Measurements from ENCODE around the gene KRTAP12-3.
"Not testable (repeated sequence)": the region's sequence is repeated elsewhere in the genome, so short reads cannot be mapped to it uniquely, and the experiment has no call there.

The KRTAP12-3 gene

DNA sequence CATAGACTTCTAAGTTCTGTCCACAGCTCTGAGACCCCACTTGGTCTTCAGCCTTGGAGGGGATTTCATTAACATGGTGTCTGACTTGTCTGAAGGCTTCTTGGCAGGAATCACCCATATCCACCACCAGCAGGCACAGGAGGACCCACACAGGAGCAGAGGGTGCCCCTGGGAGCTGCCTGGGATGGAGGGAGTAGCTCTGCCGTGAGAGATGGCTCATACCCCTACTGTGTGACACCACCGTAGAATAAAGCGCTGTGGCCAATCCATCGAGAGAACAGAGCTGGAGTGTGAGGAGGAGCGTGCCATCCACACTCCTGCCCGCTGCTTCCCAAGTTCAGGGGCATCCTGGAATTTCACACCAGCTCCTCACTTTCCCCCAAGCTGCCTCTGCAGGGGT is 27.3 kb downstream of the KRTAP12-3 start:
- DNase-seq (ENCODE audit: low read depth), result not testable (repeated sequence)

DNA sequence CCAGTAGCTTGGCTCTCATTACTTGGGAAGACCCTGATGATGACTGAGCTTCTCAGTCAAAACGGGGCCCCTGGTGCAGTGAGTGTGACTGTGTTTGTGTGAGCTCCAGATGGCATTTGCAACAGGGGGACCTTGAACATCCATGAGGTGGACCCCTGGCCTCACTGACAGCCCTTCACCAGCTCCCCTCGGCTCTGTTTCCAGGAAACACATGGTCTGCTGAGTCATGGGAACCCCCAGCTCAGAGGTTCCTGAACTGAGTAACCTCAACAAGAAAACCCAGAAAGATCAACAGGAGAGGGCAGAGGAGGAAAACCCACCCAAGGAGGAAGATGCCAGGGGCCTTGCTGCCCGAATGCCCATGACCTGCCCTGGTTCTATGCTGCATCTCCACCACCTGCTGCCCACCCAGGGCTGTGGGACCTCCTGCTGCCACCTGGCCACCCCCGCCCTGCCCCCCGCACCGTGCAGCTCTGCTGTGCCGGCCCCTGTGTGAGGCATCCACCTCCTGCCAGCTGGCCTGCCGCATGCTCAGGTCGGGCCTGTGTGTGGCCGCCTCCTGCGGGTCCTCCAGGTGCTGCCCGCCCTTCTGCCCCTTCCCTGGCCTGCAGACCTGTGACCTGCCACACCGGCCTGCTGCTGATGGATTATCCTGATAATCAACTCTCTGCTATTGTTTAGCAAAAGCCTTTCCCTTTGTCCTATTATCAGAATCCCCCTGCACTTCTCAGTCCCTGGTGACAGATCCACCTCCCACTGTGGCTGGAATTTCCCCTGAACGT is 28.5 kb downstream of the KRTAP12-3 start:
- no peak for DNase-seq (ENCODE audit: low read depth)

DNA sequence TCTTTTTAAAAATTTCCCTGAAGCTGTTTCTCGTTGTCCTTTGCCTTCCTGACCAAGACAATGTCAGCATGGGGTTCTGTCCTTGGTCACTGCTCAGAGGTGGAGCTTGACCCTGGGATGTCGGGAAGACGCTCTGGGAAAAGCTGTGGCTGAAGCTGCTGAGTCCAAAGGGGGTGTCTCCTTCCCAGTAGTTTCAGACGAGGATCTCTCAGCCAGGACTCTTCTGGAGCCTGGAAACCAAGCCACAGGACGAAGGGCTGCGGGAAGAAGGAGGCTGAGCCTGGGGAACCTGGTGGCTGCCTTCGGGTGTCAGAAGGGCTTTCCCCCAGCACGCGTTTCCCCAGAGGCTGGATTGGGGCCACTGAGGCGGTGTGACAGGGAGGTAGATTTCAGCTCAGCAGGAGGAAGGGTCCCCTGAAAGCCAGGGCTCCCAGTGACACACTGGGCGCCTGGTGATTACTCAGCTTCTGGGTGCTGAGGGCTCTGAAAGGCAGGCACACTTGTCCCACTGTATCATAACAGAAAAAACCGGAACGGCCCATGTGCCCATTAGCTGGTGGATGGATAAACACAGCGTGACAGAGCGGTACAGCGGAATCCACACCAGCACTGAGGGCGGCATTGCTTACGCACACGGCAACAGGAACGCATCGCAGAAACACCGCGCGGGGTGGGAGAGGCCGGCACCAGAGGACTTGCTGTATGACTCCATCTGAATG is 29.3 kb downstream of the KRTAP12-3 start:
- DNase-seq (ENCODE audit: low read depth), result no peak

DNA sequence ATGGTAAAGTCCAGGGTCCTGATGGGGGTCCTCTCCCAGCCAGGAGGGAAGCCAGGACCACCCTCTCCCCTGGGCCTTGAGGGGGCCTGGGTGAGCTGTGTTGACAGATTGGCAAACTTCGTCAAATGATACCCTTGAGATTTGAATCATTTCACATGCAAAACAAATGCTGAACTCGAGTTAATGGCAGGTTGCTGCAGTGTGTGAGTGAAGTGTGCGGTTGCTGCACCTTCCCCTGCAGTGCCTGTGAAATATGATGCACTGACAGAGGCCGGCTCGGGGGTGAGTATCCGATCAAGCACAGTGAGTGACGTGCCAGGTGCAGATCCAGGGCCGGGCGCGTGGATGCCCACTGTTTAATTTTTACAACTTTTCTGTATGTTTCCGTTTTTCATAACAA is 29.9 kb downstream of the KRTAP12-3 start:
- DNase-seq (ENCODE audit: low read depth), result no peak

DNA sequence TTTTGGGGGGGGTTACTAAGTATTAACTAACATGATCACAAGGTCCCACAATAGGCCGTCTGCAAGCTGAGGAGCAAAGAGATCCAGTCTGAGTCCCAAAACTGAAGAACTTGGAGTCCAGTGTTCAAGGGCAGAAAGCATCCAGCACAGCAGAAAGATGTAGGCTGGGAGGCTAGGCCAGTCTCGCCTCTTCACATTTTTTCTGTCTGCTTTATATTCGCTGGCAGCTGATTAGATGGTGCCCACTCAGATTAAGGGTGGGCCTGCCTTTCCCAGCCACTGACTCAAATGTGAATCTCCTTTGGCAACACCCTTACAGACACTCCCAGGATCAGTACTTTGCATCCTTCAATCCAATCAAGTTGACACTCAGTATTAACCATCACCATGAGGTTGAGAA is 32.0 kb downstream of the KRTAP12-3 start:
- not testable (repeated sequence) for DNase-seq (ENCODE audit: low read depth)

DNA sequence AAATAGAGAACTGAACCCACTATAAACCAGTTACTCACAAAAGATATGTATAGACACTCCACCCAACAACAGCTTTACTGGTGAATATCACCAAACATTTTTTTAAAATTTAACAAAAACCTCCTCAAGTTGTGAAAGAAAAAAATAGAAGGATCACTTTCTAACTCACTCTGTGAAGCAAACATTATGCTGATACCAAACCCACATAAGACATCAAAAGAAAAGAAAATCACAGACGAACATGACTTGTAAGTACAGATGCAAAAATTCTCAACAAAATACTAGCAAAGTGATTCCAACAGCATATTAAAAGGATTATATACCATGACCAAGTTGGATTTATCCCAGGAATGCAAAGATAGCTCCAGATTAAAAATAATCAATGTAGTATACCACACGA is 34.0 kb downstream of the KRTAP12-3 start:
- DNase-seq (ENCODE audit: low read depth), result no peak

DNA sequence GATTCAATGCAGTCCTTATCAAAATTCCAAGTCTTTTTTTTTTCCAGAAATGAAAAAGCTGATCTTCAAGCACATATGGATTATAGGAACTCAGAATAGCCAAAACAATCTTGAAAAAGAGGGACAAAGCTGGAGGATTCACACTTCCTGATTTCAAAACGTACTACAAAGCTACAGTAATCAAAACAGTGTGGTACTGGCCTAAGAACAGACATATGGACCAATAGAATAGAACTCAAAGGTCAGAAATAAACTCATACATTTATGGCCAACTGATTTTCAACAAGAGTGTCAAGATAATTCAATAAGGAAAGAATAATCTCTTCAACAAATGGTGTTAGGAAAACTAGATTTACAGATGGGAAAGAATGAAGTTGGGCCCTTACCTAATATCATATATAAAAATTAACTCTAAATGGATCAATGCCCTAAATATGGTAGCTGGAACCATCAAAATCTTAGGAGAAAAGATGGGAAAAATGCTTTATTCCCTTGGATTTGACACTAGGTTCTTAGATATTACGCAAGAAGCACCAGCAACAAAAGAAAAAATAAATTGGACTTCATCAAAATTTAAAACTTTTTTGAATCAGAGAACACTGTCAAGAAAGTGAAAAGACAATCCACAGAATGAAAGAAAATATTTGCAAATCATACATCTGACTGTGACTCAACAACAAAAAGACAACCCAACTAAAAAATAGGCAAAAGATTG is 35.2 kb downstream of the KRTAP12-3 start:
- no peak for DNase-seq (ENCODE audit: low read depth)

DNA sequence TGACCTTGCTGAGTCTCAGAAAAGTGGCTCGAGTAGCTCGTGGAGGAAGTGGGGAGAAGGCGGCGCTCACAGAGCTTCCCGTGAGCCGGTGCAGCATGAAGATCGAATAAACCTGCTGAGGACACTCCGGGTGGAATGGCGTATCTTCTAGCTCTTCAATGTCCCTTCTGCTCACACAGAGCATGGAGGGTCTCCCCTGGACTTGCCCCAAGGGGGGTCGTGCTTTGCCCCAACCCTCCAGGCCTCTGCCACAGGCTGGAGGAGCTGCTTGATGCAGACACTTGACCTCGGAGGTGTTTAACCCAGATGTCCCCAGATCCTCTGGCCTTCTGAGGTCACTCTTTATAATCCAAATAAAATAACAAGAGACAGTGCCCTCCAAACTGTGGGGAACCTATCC is 37.0 kb downstream of the KRTAP12-3 start:
- no peak for DNase-seq (ENCODE audit: low read depth)

DNA sequence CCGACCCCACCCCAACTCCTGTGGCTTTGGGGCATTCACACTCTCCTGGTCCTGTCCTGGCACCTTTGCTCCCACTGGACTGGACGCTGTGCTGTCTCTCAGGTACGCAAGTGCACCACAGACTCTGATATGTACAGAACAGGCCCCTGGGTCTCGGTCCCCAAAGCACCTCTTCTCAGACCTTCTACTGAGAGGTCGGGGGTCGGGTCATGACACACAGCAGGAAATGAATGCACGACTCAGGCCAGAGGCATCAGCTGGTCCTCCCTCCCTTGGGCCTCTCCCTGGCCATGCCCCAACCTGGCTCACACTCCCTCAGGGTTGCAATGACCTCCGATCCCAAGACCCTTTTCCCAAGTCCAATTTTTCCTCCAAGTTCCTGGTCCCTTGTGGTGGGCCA is 37.5 kb downstream of the KRTAP12-3 start:
- no peak for DNase-seq (ENCODE audit: low read depth)

DNA sequence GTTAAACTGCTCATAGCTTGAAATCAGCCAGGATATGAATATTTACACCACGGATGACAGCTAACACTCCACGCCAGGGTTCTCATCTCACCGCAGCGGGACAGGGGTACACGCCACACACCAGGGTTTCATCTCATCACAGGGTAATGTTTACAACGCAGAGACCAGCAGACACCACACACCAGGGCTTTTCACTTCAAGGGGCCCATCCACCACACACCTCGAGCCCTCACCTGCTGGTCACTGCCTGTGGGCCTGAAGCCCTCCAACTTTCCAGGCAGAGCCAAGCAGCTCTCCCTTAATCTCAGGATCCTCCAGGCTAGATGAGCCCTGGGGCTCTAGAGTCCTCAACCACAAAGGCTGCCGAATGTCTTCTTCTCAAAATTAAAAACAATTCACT is 37.9 kb downstream of the KRTAP12-3 start:
- DNase-seq (ENCODE audit: low read depth), result no peak

DNA sequence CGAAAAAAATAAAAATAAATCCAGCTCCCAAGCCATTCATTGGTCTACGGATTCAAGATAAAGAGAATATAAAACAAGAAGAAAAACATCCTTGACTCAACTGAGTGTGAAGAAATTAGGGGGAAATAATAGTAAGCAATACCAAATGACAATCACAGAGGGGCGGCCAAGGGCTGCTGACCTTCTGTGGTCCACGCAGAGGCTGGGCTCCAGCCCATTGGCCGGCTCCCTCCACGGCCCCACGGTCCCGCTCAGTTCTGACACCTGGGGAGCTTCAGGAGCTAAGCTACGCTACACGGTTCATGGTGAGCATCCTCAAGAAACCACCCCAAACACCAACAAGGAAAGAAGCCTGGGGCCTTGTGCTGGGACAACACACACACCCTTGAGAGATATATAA is 38.8 kb downstream of the KRTAP12-3 start:
- DNase-seq (ENCODE audit: low read depth), result no peak

DNA sequence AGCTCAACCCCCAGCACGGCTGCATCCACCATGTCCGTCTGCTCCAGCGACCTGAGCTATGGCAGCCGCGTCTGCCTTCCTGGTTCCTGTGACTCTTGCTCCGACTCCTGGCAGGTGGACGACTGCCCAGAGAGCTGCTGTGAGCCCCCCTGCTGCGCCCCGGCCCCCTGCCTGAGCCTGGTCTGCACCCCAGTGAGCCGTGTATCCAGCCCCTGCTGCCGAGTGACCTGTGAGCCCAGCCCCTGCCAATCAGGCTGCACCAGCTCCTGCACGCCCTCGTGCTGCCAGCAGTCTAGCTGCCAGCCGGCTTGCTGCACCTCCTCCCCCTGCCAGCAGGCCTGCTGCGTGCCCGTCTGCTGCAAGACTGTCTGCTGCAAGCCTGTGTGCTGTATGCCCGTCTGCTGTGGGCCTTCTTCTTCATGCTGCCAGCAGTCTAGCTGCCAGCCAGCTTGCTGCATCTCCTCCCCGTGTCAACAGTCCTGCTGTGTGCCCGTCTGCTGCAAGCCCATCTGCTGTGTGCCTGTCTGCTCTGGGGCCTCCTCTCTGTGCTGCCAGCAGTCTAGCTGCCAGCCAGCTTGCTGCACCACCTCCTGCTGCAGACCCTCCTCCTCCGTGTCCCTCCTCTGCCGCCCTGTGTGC is 39.6 kb downstream of the KRTAP12-3 start, which contains the start of gene KRTAP10-12:
TSS of gene KRTAP10-12 (plus strand) at position 1 of the 639 bp plus-strand sequence. CDS start at position 31, 30 bp downstream.
- not testable (repeated sequence) for DNase-seq (ENCODE audit: low read depth)

DNA sequence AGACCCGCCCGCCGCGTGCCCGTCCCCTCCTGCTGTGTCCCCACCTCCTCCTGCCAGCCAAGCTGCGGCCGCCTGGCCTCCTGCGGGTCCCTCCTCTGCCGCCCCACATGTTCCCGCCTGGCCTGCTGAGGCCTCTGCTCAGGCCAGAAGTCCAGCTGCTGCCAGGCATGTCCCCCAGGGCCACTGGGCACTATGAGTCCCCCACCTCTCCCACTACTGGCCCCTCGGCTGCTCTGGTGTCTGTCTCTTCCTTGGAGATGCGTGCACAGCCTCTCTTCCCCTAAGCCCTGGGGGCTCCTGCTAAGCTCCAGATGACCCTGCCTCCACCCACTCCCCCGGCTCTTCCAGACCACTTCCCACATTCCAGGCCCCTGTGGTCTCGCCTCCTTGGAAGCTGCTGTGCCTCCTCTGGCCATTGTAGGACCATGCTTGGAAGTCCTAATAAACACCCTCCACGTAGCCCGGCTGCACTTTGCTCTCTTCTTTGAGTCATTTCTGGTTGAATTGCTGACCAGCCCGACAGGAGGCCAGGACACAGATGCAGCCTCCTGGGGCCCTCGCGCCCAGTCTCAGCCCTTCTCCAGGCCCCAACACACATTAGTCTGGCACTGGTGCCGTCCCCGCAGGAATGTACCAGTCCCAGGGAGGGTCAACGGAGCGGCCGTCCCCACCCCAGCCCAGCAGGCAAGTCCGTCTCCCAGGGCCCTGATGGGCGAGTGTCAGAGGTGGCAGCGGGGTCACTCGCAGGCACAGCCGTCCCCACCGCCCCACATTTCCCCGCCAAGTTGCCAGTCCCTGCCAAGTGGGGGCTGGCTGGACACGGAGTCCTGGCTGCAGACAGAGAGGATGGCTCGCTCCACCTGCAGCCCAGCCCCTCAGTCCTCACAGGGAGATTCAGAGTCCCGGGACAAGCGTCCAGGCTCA is 40.3 kb downstream of the KRTAP12-3 start:
- no peak for DNase-seq (ENCODE audit: low read depth)

DNA sequence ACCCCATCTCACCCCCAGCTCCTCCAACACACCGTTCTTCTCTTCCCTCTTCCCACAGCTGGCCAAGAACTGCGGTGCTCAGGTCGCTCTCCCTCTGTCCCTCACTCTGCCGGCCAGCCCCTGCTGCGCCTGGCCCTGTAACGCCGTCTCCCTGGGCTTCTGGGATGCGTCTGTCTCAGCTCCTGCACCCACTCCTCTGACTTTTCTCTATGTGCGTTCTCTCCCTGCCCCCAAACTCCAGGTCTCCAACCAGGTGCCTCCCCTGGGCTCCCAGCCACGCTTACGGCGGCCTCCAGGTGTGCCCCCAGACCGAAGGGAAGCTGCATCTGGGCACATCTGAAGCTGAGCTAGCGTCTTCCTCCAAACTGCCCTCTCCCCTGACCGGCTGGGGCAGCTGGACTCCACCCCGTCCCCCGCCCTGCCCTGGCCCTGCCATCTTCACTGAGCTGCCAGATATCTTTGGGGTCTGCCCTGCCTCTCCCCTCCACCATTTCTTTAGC is 41.8 kb downstream of the KRTAP12-3 start:
- no peak for DNase-seq (ENCODE audit: low read depth)

DNA sequence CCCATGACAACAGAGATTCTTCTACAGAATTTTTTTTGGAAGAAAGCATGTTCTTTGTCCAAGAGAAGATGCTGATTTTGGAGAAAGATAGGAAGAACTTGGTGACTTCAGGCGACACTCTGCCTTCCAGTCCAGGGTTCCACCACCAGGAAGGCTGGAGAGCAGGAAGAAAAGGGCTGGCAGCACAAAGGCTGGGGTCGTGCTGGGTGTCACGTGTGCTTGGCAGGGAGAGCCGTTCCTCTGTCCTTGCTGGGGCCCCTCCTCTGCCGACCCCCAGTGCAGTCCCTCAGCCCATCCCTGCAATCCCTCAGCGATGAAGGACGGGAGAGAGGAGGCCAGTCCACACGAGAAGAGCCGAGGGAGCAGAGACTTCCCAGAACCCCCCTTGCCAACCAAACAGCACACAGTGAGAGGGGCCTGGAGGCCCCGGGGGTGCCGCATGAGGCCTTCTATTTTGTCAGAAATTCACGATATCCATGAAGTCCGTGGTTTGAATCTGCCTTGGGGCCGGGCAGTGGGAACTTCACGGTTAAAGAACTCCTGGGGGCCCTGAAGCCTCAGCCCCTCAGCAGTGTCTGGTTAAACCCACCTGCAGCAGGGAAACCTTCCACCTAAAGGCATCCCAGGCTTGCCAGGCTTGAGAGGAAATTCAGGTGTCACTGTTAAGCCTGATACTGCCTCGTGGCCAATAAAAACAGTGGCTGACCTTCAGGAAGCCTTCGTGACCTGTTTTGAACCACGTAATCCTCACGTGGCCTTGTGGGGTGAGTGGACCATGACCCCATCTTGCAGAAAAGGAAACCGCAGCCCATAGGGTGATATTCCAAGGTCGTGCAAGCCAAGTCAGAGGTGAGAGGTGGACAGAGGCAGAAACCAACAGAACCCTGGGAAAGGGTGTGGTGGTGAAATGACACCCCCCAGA is 42.6 kb downstream of the KRTAP12-3 start:
- no peak for DNase-seq (ENCODE audit: low read depth)

DNA sequence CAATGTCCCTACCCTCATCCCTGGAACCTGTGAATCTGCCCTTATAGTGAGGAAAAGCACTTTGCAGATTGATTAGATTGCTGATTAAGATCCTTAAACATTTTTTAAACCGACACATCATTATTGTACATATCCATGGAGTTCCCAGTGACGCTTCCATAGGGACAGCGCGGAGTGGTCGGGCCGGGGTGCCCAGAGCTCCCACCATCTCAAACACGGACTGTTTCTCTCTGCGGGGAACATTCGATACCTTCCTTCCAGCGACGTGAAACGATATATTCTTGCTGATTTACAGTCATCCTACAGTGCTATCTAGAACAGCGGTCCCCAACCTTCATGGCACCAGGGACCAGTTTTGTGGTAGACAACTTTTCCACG is 43.3 kb downstream of the KRTAP12-3 start:
- no peak for DNase-seq (ENCODE audit: low read depth)

DNA sequence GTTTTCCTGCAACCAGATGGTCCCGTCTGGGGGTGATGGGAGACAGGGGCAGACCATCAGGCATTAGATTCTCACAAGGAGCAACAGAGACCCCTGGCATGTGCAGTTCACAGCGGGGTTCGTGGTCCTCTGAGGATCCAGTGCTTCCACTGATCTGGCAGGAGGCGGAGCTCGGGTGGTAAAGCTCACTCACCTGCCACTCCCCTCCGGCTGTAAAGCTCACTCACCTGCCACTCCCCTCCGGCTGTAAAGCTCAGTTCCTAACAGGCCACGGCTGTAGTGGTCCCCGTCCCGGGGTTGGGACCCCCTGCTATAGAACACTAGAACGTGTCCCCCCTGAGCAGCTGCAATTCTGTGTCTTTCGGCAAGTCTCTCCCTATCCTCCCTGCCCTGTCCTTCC is 43.8 kb downstream of the KRTAP12-3 start:
- DNase-seq (ENCODE audit: low read depth), result no peak

DNA sequence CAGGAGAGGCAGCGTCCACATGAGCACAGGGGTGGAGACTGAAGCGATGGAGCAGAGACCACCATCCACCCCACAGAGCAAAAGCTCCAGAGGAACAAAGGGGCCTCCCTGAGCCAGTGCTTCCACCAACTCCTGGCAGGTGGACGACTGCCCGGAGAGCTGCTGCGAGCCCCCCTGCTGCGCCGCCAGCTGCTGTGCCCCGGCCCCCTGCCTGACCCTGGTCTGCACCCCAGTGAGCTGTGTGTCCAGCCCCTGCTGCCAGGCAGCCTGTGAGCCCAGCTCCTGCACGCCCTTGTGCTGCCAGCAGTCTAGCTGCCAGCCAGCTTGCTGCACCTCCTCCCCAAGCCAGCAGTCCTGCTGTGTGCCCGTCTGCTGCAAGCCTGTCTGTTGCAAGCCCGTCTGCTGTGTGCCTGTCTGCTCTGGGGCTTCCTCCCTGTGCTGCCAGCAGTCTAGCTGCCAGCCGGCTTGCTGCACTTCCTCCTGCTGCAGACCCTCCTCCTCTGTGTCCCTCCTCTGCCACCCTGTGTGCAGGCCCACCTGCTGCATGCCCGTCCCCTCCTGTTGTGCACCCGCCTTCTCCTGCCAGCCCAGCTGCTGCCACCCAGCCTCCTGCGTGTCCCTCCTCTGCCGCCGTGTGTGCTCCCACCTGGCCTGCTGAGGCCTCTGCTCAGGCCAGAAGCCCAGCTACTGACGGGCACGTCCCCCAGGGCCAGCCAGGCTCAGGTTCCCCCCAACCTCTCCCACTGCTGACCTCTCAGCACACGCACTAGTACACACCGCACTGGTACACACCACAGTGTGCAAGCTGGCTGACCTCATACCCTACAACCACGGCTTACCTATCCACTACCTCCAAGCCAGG is 44.6 kb downstream of the KRTAP12-3 start:
- no peak for DNase-seq (ENCODE audit: low read depth)
